ENCODE results near the gene ENTPD2. TPM values are rescaled to one million over a fixed set of nuclear protein-coding genes. Genes with fewer than 3 reads are reported as not detected.
A peak's percentile ranks its signal among the peaks of the same experiment; 100 is the strongest.

ENTPD2 gene
- total RNA-seq, 1 experiment from 2014 or later = 4.0 TPM

GRCh38 chr9:137079401-137079787 lies 25.5 kb upstream of the ENTPD2 start:
- Histone ChIP-seq H3K18ac (ENCODE audit: insufficient read length, low read depth, low read length) (no peak overlapping the region), H2BK5ac (ENCODE audit: insufficient read length, low read length) (no peak overlapping the region), H4K5ac (ENCODE audit: insufficient read length, low read depth, low read length) (no peak overlapping the region), H4K91ac (ENCODE audit: insufficient read length, low read depth, low read length) (no peak overlapping the region), H2AK5ac (ENCODE audit: insufficient read length, low read length) (no peak overlapping the region), H2AFZ (ENCODE audit: low read length) (no peak overlapping the region), H3K4me2 (ENCODE audit: insufficient read depth, insufficient read length, low read length) (peak overlapping the region; percentile 77), H2BK12ac (ENCODE audit: insufficient read length, low read depth, low read length) (no peak overlapping the region), H3K4ac (ENCODE audit: low read depth, low read length) (no peak overlapping the region), H3K79me2 (ENCODE audit: insufficient read depth, low read length) (no peaks in the 10 kb centered on the region), H3K9me3 (ENCODE audit: control insufficient read depth, low read depth, low read length) (no peaks in the 10 kb centered on the region), H3T11ph (ENCODE audit: low read length) (no peak overlapping the region), H4K8ac (replicated peaks; ENCODE audit: insufficient read length, low read depth, low read length) (no peak overlapping the region), H3K79me1 (ENCODE audit: insufficient read depth, low read depth, low read length, poor library complexity, severe bottlenecking) (no peaks in the 10 kb centered on the region), H3K9ac (ENCODE audit: extremely low read depth, insufficient read length, low read length) (no peak overlapping the region), H3K23ac (ENCODE audit: insufficient read length, low read depth, low read length) (no peak overlapping the region), H4K20me1 (ENCODE audit: control insufficient read depth, insufficient read depth, insufficient read length) (peaks cover 3% of the 10 kb centered on the region), H3K27ac (ENCODE audit: insufficient read length, low read depth, low read length) (no peak overlapping the region), H2BK15ac (ENCODE audit: low read depth, low read length) (no peak overlapping the region; the same call in 1 of the 2 replicates), H3K4me1 (ENCODE audit: insufficient read depth, low read length) (peaks cover 3% of the 10 kb centered on the region; the same call in 1 of the 2 replicates), H2BK20ac (ENCODE audit: low read depth, low read length, poor library complexity, severe bottlenecking) (no peak overlapping the region), H3K23me2 (ENCODE audit: insufficient read length, low read depth, low read length, poor library complexity, severe bottlenecking) (peaks cover 17% of the 10 kb centered on the region), H3K56ac (ENCODE audit: insufficient read length, low read depth, low read length) (no peak overlapping the region), H3K14ac (ENCODE audit: insufficient read depth, low read length) (no peak overlapping the region; the same call in 1 of the 2 replicates), H2BK120ac (ENCODE audit: low read depth, low read length, poor library complexity, severe bottlenecking) (no peak overlapping the region), H3K27me3 (ENCODE audit: insufficient read depth, low read length) (peaks cover 7% of the 10 kb centered on the region; the same call in 1 of the 2 replicates)
- Mint-ChIP-seq H3K27ac (no peak overlapping the region), H3K27me3 (ENCODE audit: low read depth) (peaks cover 44% of the 10 kb centered on the region), H3K36me3 (ENCODE audit: insufficient read depth in 1 of 3, low read depth in 3 of 3) (no peaks in the 10 kb centered on the region; a peak in 1 of 7 replicates), H3K9me3 (no peaks in the 10 kb centered on the region; a peak in 1 of 5 replicates), H3K4me1 (peaks cover 18 to 31% of the 10 kb centered on the region in 2 experiments), H3K4me3 (peak overlapping the region in 1 of 2 experiments; percentile 68; a peak in 1 of 5 replicates)
- TF ChIP-seq CTCF (conservative IDR thresholded peaks at IDR 0.05) = no peak
- DNase-seq = no peak
- WGBS (ENCODE audit: extremely low coverage, insufficient read length, low lambda C conversion rate) = no CpG with 5 or more reads among the region's 13 CpGs

Measured in H9 (cell line).